Measurements from ENCODE around the gene HEG1. TPM values are rescaled to one million over a fixed set of nuclear protein-coding genes. Genes with fewer than 3 reads are reported as not detected.

The HEG1 gene
- total and polyA plus RNA-seq, 2 of the 13 experiments (the other 11 are each of a cell fraction or from before 2014, with no cell fraction given) = 10.7 to 18.2 TPM

GRCh38 chr3:125003369-125003853 lies 52.4 kb downstream of the HEG1 start (continued):
- no peak for TF ChIP-seq ZNF770 (CRISPR knock-in tag; IDR thresholded peaks at IDR 0.05)
- TF ChIP-seq ZC3H4 (CRISPR knock-in tag; IDR thresholded peaks at IDR 0.05; ENCODE audit: borderline replicate concordance) = no peak
- peak; percentile 66 for TF ChIP-seq ZNF687 (CRISPR knock-in tag; IDR thresholded peaks at IDR 0.05)
- TF ChIP-seq PRDM4 (CRISPR knock-in tag; IDR thresholded peaks at IDR 0.05; ENCODE audit: borderline replicate concordance) = no peak
- no peak for TF ChIP-seq ZNF18 (CRISPR knock-in tag; IDR thresholded peaks at IDR 0.05; ENCODE audit: insufficient replicate concordance)
- peak; percentile 99 for TF ChIP-seq HMG20B (CRISPR knock-in tag; conservative IDR thresholded peaks at IDR 0.05)
- TF ChIP-seq CAMTA2 (CRISPR knock-in tag; IDR thresholded peaks at IDR 0.05; ENCODE audit: borderline replicate concordance) = no peak
- no peak for TF ChIP-seq JARID2 (CRISPR knock-in tag; IDR thresholded peaks at IDR 0.05; ENCODE audit: insufficient replicate concordance)
- 0 out of 2 replicates have a peak, but pooled peaks have one; percentile 27 for TF ChIP-seq ZNF746 (CRISPR knock-in tag; IDR thresholded peaks at IDR 0.05)
- peak; percentile 80 for TF ChIP-seq MIXL1 (CRISPR knock-in tag; IDR thresholded peaks at IDR 0.05)
- TF ChIP-seq FOXO4 (CRISPR knock-in tag; conservative IDR thresholded peaks at IDR 0.05) = no peak
- no peak for TF ChIP-seq ZNF441 (CRISPR knock-in tag; IDR thresholded peaks at IDR 0.05; ENCODE audit: borderline replicate concordance)
- TF ChIP-seq FIP1L1 (IDR thresholded peaks at IDR 0.05; ENCODE audit: borderline replicate concordance, insufficient read depth, low read depth, low read length) = no peak
- no peak; the same call in 1 of the 2 replicates for TF ChIP-seq ZFX (CRISPR knock-in tag; IDR thresholded peaks at IDR 0.05; ENCODE audit: low read depth)
- TF ChIP-seq ZNF816 (CRISPR knock-in tag; IDR thresholded peaks at IDR 0.05; ENCODE audit: borderline replicate concordance) = no peak
- TF ChIP-seq ZFP82 (CRISPR knock-in tag; IDR thresholded peaks at IDR 0.05; ENCODE audit: borderline replicate concordance) = no peak

Measured in HepG2 (cell line).